HepG2 (cell line): ENCODE data around the gene ARHGAP29. TPM values are rescaled to one million over a fixed set of nuclear protein-coding genes. Genes with fewer than 3 reads are reported as not detected.

Experiments used
- ADNP ChIP-seq: sonication (generic); formaldehyde crosslinking; IDR thresholded peaks from 2 replicates; pipeline ENCODE4 v1.4.0; 2020; ENCODE audit warnings: missing genetic modification reagents
- CHD4 ChIP-seq: fragments of 200-600 bp; sonication (generic); IDR thresholded peaks from 2 replicates; pipeline ENCODE4 v1.7.0; 2017; ENCODE audit warnings: mild to moderate bottlenecking, low read length, borderline replicate concordance
- FOXA3 ChIP-seq: IDR thresholded peaks from 2 replicates; pipeline ENCODE4 v1.6.1; 2016; ENCODE audit warnings: missing genetic modification reagents, missing compliant biosample characterization
- HBP1 ChIP-seq: IDR thresholded peaks from 2 replicates; pipeline ENCODE4 v1.6.1; 2016; ENCODE audit warnings: low read depth, control low read depth
- KDM1A ChIP-seq: IDR thresholded peaks from 2 replicates; pipeline ENCODE4 v1.6.1; 2016; ENCODE audit warnings: missing compliant biosample characterization
- MYNN ChIP-seq: sonication (generic); formaldehyde crosslinking; IDR thresholded peaks from 2 replicates; pipeline ENCODE4 v1.4.0; 2020; ENCODE audit warnings: mild to moderate bottlenecking, low read depth, missing genetic modification reagents
- MYPOP ChIP-seq: sonication (generic); formaldehyde crosslinking; IDR thresholded peaks from 2 replicates; pipeline ENCODE4 v1.8.1; 2023; ENCODE audit warnings: mild to moderate bottlenecking, moderate library complexity, missing genetic modification reagents
- PAXIP1 ChIP-seq: sonication (generic); formaldehyde crosslinking; conservative IDR thresholded peaks from 2 replicates; pipeline ENCODE4 v1.4.0; 2020; ENCODE audit warnings: mild to moderate bottlenecking, missing genetic modification reagents, moderate library complexity
- RBM22 ChIP-seq: fragments of 200-400 bp; formaldehyde crosslinking; optimal IDR thresholded peaks from 2 replicates; pipeline ENCODE3; 2017; ENCODE audit warnings: mild to moderate bottlenecking, low read length, moderate library complexity
- SCMH1 ChIP-seq: sonication (generic); formaldehyde crosslinking; IDR thresholded peaks from 2 replicates; pipeline ENCODE4 v1.9.0; 2021; ENCODE audit warnings: missing genetic modification reagents, mild to moderate bottlenecking, borderline replicate concordance
- SP2 ChIP-seq: sonication (generic); formaldehyde crosslinking; IDR thresholded peaks from 2 replicates; pipeline ENCODE4 v1.5.1; 2020; ENCODE audit warnings: mild to moderate bottlenecking, missing genetic modification reagents
- SPEN ChIP-seq: sonication (generic); formaldehyde crosslinking; IDR thresholded peaks from 2 replicates; pipeline ENCODE4 v1.5.1; 2020; ENCODE audit warnings: low read depth, mild to moderate bottlenecking, missing genetic modification reagents
- THAP9 ChIP-seq: sonication (generic); formaldehyde crosslinking; IDR thresholded peaks from 2 replicates; pipeline ENCODE4; 2020; ENCODE audit warnings: missing genetic modification reagents, mild to moderate bottlenecking, borderline replicate concordance
- ZKSCAN5 ChIP-seq: sonication (generic); formaldehyde crosslinking; IDR thresholded peaks from 2 replicates; pipeline ENCODE4 v1.5.1; 2020; ENCODE audit warnings: mild to moderate bottlenecking, missing genetic modification reagents
- ZMYM4 ChIP-seq: sonication (generic); formaldehyde crosslinking; IDR thresholded peaks from 2 replicates; pipeline ENCODE4 v1.8.1; 2023; ENCODE audit warnings: mild to moderate bottlenecking, missing genetic modification reagents
- ZNF543 ChIP-seq: sonication (generic); formaldehyde crosslinking; IDR thresholded peaks from 2 replicates; pipeline ENCODE4 v1.4.0; 2020; ENCODE audit warnings: mild to moderate bottlenecking, missing genetic modification reagents
- ZNF572 ChIP-seq: sonication (generic); formaldehyde crosslinking; IDR thresholded peaks from 2 replicates; pipeline ENCODE4 v1.5.1; 2020; ENCODE audit warnings: mild to moderate bottlenecking, missing genetic modification reagents
- ZNF766 ChIP-seq: sonication (generic); formaldehyde crosslinking; IDR thresholded peaks from 2 replicates; pipeline ENCODE4 v1.5.0; 2020; ENCODE audit warnings: missing genetic modification reagents, borderline replicate concordance
- ZNF784 ChIP-seq: sonication (generic); formaldehyde crosslinking; IDR thresholded peaks from 2 replicates; pipeline ENCODE4 v1.5.1; 2020; ENCODE audit warnings: missing genetic modification reagents, mild to moderate bottlenecking, borderline replicate concordance
- polyA plus RNA-seq, 8 experiments: library from polyadenylated mRNA; depleted of rRNA in 3 of 8; stranded (reverse) in 7 of 8; unstranded in 1 of 8; fragments of >200 nt; fragmentation: Illumina TruSeq in 4 of 8; extraction: Trizol in 4 of 8; gene quantifications; 2 replicates each; pipeline versions ENCODE4 v1.2.1 to v1.2.3, GENCODE V29; 2011 to 2016; ENCODE audit warnings: low read depth in 4 of 8, missing spikeins in 1 of 8, mixed read lengths in 1 of 8; ENCODE audit not compliant: insufficient read depth in 1 of 8
- total RNA-seq, 5 experiments: library from RNA; depleted of rRNA; stranded (reverse); fragments of >200 nt; fragmentation: Illumina TruSeq; extraction: Trizol; gene quantifications; 2 replicates each; pipeline ENCODE4 v1.2.3, GENCODE V29; 2016; ENCODE audit warnings: low read depth in 1 of 5

Gene ARHGAP29
- total and polyA plus RNA-seq, 2 of the 13 experiments (the other 11 are each of a cell fraction or from before 2014, with no cell fraction given): 12.8 to 18.3 TPM

GRCh38 chr1:94247138-94248094 lies 10.0 kb upstream of the ARHGAP29 start (continued):
- TF ChIP-seq PAXIP1 (CRISPR knock-in tag) (no peak), ZNF784 (CRISPR knock-in tag) (no peak), SPEN (CRISPR knock-in tag) (0 out of 2 replicates have a peak, but pooled peaks have one; percentile 31), HBP1 (CRISPR knock-in tag) (no peak), KDM1A (CRISPR knock-in tag) (no peak), THAP9 (CRISPR knock-in tag) (no peak), ZNF572 (CRISPR knock-in tag) (no peak), ADNP (CRISPR knock-in tag) (no peak), SP2 (CRISPR knock-in tag) (no peak), MYPOP (CRISPR knock-in tag) (no peak; the same call in 1 of the 2 replicates), RBM22 (no peak), ZKSCAN5 (CRISPR knock-in tag) (no peak), CHD4 (no peak), ZMYM4 (CRISPR knock-in tag) (peak; percentile 60; the same call in 1 of the 2 replicates), ZNF766 (CRISPR knock-in tag) (no peak), FOXA3 (CRISPR knock-in tag) (no peak), ZNF543 (no peak; the same call in 1 of the 2 replicates), MYNN (CRISPR knock-in tag) (no peak), SCMH1 (CRISPR knock-in tag) (no peak)
